Measurements from ENCODE around the gene EEF1AKMT4. TPM values are rescaled to one million over a fixed set of nuclear protein-coding genes. Genes with fewer than 3 reads are reported as not detected.

Gene EEF1AKMT4
- total RNA-seq, 2 experiments from 2014 or later = 18.8 TPM

DNA sequence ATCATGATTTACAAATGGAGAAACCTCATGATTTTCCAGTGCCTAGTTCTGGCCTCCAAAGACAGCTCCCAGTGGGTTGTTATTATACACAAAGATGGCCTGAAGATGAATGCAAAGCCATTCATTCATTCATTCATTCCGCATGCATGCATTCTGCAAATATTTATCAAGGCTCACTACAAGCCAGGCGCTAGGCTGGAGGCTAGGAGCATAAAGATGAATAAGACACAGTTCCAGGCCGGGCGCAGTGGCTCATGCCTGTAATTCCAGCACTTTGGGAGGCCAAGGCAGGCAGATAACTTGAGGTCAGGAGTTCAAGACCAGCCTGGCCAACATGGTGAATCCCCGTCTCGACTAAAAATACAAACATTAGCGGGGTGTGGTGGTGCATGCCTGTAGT is 47.1 kb downstream of the EEF1AKMT4 start:
- Histone ChIP-seq H3K27ac (ENCODE audit: low read depth, low read length, poor library complexity, severe bottlenecking) (no peak overlapping the region), H3K4me2 (ENCODE audit: low read length) (no peak overlapping the region), H3K9me3 (ENCODE audit: low read length) (no peaks in the 10 kb centered on the region), H3K79me2 (ENCODE audit: insufficient read depth, low read depth, low read length) (peaks cover 18% of the 10 kb centered on the region), H4K20me1 (ENCODE audit: insufficient read depth, low read length) (peaks cover 12% of the 10 kb centered on the region; the same call in 1 of the 2 replicates), H2AFZ (ENCODE audit: low read length) (no peak overlapping the region), H3K4me1 (ENCODE audit: insufficient read depth, low read length, poor library complexity, severe bottlenecking) (peaks cover 12% of the 10 kb centered on the region), H3K9me2 (ENCODE audit: insufficient read depth, low read length) (no peaks in the 10 kb centered on the region), H3K36me3 (ENCODE audit: insufficient read depth, low read length) (peaks cover 21% of the 10 kb centered on the region), H3K4me3 (ENCODE audit: low read depth, low read length, poor library complexity, severe bottlenecking) (no peak overlapping the region)
- POLR2A ChIA-PET = no interaction called here
- intact Hi-C loops (cut with micrococcal nuclease; ENCODE audit: unreplicated experiment) = loop anchor here (5.0 kb wide), 1 partner anchor 159 kb away; the partner anchor contains the start of gene EIF2B5
- no TSS peak for BruUV-seq (replicated peaks)
- CTCF ChIA-PET (ENCODE audit: unreplicated experiment) = no interaction called here
- TF ChIP-seq, protein P1, sequence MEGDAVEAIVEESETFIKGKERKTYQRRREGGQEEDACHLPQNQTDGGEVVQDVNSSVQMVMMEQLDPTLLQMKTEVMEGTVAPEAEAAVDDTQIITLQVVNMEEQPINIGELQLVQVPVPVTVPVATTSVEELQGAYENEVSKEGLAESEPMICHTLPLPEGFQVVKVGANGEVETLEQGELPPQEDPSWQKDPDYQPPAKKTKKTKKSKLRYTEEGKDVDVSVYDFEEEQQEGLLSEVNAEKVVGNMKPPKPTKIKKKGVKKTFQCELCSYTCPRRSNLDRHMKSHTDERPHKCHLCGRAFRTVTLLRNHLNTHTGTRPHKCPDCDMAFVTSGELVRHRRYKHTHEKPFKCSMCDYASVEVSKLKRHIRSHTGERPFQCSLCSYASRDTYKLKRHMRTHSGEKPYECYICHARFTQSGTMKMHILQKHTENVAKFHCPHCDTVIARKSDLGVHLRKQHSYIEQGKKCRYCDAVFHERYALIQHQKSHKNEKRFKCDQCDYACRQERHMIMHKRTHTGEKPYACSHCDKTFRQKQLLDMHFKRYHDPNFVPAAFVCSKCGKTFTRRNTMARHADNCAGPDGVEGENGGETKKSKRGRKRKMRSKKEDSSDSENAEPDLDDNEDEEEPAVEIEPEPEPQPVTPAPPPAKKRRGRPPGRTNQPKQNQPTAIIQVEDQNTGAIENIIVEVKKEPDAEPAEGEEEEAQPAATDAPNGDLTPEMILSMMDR (conservative IDR thresholded peaks at IDR 0.05; ENCODE audit: low read length) = no peak
- TF ChIP-seq EZH2phosphoT487 (IDR thresholded peaks at IDR 0.05; ENCODE audit: borderline replicate concordance, low read depth, low read length) = no peak
- DNase-seq (ENCODE audit: low spot score) = no peak

DNA sequence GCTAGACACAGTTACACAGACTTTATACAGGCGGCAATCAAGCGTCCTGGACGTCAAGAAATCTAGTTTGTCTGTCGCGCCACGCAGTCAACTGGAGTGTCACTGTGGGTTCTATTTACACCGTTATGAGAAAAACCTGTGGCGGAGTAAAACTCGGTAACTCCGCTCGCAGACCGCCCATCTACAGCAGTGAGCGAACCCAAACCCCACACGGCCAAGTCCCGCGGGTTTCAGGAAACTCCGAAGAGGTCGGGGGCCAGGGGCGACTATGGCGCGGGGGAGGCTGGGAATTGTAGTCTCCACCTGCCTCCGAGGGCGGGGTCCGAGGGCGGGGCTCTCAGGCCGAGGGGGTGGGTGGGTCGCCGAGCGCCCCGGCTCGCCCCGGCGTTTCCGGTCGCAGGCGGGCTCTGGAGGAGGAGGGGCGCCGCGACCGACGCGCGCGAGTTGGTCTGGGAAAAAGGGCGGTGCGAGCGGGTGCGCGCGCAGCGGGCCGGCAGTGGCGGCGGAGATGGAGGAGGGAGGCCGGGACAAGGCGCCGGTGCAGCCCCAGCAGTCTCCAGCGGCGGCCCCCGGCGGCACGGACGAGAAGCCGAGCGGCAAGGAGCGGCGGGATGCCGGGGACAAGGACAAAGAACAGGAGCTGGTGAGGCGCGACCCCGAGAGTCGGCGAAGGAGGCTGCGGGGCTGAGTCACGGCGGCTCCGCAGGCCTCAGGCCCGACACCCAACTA is 49.5 kb downstream of the EEF1AKMT4 start, which contains the start of gene PSMD2:
Gene PSMD2 (plus strand): TSS at position 483 of the 729 bp plus-strand sequence. CDS start 26 bp downstream, at position 509.
- no peaks in the 10 kb centered on the region for H3K9me2 ChIP-seq (ENCODE audit: insufficient read depth, low read length)
- BruUV-seq (replicated peaks) = no TSS peak
- CTCF ChIA-PET (ENCODE audit: unreplicated experiment) = no interaction called here
- H3K27ac ChIP-seq (ENCODE audit: low read depth, low read length, poor library complexity, severe bottlenecking) = peak within 1 kb of the TSS; percentile 24
- peaks cover 44% of the 10 kb centered on the region for H3K36me3 ChIP-seq (ENCODE audit: insufficient read depth, low read length)
- peak within 1 kb of the TSS; percentile 87 for H3K4me2 ChIP-seq (ENCODE audit: low read length)
- DNase-seq (ENCODE audit: low spot score) = peak; percentile 97
- H4K20me1 ChIP-seq (ENCODE audit: insufficient read depth, low read length) = peaks cover 12% of the 10 kb centered on the region; the same call in 1 of the 2 replicates
- intact Hi-C loops (cut with micrococcal nuclease; ENCODE audit: unreplicated experiment) = loop anchor here (1.0 to 5.0 kb wide), 5 partner anchors 15 to 162 kb away; partner anchors contain the start of genes AP2M1, EEF1AKMT4, EIF2B5 and EIF4G1
- peak within 1 kb of the TSS; percentile 96 for H3K4me3 ChIP-seq (ENCODE audit: low read depth, low read length, poor library complexity, severe bottlenecking)
- peak within 1 kb of the TSS; percentile 90 for H2AFZ ChIP-seq (ENCODE audit: low read length)
- POLR2A ChIA-PET = interaction anchor here (0.9 to 1.4 kb wide), 2 partner anchors 51 to 113 kb away, joined by 3 read pairs; partner anchors contain the start of gene ABCF3
- peaks cover 12% of the 10 kb centered on the region for H3K4me1 ChIP-seq (ENCODE audit: insufficient read depth, low read length, poor library complexity, severe bottlenecking)
- H3K9me3 ChIP-seq (ENCODE audit: low read length) = no peaks in the 10 kb centered on the region
- H3K79me2 ChIP-seq (ENCODE audit: insufficient read depth, low read depth, low read length) = peaks cover 18% of the 10 kb centered on the region
- TF ChIP-seq, protein P1 (conservative IDR thresholded peaks at IDR 0.05; ENCODE audit: low read length) = no peak
- no peak for TF ChIP-seq EZH2phosphoT487 (IDR thresholded peaks at IDR 0.05; ENCODE audit: borderline replicate concordance, low read depth, low read length)
